Measurements from ENCODE around the gene ZDHHC9.

- no peak for TF ChIP-seq CTCF (IDR thresholded peaks at IDR 0.05)
- no peak for TF ChIP-seq POLR2A (IDR thresholded peaks at IDR 0.05)
These were observed 38.9 kb downstream of the ZDHHC9 start for GRCh38 chrX:129804806-129805205.

Data from Peyer's patch (tissue), 4 donors.